Measurements from ENCODE around the gene UCMA.
A peak's percentile ranks its signal among the peaks of the same experiment; 100 is the strongest.
"Not testable (repeated sequence)": the region's sequence is repeated elsewhere in the genome, so short reads cannot be mapped to it uniquely, and the experiment has no call there.

Gene UCMA

GRCh38 chr10:13234172-13234571 is at the start of gene UCMA:
TSS of gene UCMA (minus strand) at chr10:13234374. CDS start at chr10:13234258, 116 bp downstream.
- DNase-seq (ENCODE audit: low read depth): no peak

GRCh38 chr10:13282348-13282747 is 48.2 kb upstream of the UCMA start:
- DNase-seq (ENCODE audit: low read depth): not testable (repeated sequence)

GRCh38 chr10:13276749-13277365 is 42.7 kb upstream of the UCMA start:
- DNase-seq (ENCODE audit: low read depth): no peak

GRCh38 chr10:13276146-13276545 is 42.0 kb upstream of the UCMA start:
- not testable (repeated sequence) for DNase-seq (ENCODE audit: low read depth)

- DNase-seq (ENCODE audit: low read depth): peak; percentile 9
These were observed 38.0 kb upstream of the UCMA start for GRCh38 chr10:13272164-13272571.

GRCh38 chr10:13271552-13272163 is 37.5 kb upstream of the UCMA start:
- no peak for DNase-seq (ENCODE audit: low read depth)

GRCh38 chr10:13270877-13271551 is 36.8 kb upstream of the UCMA start:
- DNase-seq (ENCODE audit: low read depth): peak; percentile 17

- DNase-seq (ENCODE audit: low read depth): no peak
These were observed 34.7 kb upstream of the UCMA start for GRCh38 chr10:13268841-13269240.

GRCh38 chr10:13268310-13268709 is 34.1 kb upstream of the UCMA start:
- DNase-seq (ENCODE audit: low read depth): no peak

- DNase-seq (ENCODE audit: low read depth): no peak
These were observed 29.4 kb upstream of the UCMA start for GRCh38 chr10:13263591-13263990.

GRCh38 chr10:13262433-13262832 is 28.3 kb upstream of the UCMA start:
- DNase-seq (ENCODE audit: low read depth): no peak

- no peak for DNase-seq (ENCODE audit: low read depth)
These were observed 23.5 kb upstream of the UCMA start for GRCh38 chr10:13257621-13258140.

GRCh38 chr10:13256627-13257026 is 22.5 kb upstream of the UCMA start:
- DNase-seq (ENCODE audit: low read depth): no peak

GRCh38 chr10:13253726-13254125 is 19.6 kb upstream of the UCMA start:
- DNase-seq (ENCODE audit: low read depth): no peak

GRCh38 chr10:13247784-13248183 is 13.6 kb upstream of the UCMA start:
- DNase-seq (ENCODE audit: low read depth): no peak

- DNase-seq (ENCODE audit: low read depth): no peak
These were observed 13.1 kb upstream of the UCMA start for GRCh38 chr10:13247246-13247645.

GRCh38 chr10:13242260-13242659 is 8.1 kb upstream of the UCMA start:
- DNase-seq (ENCODE audit: low read depth): not testable (repeated sequence)

GRCh38 chr10:13241613-13242012 is 7.4 kb upstream of the UCMA start:
- no peak for DNase-seq (ENCODE audit: low read depth)

- no peak for DNase-seq (ENCODE audit: low read depth)
These were observed 5.7 kb upstream of the UCMA start for GRCh38 chr10:13239923-13240322.

- DNase-seq (ENCODE audit: low read depth): no peak
These were observed 4.3 kb upstream of the UCMA start for GRCh38 chr10:13238271-13239077.

- no peak for DNase-seq (ENCODE audit: low read depth)
These were observed 2.5 kb upstream of the UCMA start for GRCh38 chr10:13236638-13237037.

- DNase-seq (ENCODE audit: low read depth): not testable (repeated sequence)
These were observed 562 bp upstream of the UCMA start for GRCh38 chr10:13234736-13235135.

Data from GM04504 (cell line).